OCI-LY7 (cell line): ENCODE data around the gene MACROD2.

Source experiments
- EZH2phosphoT487 ChIP-seq: fragments of 200-600 bp; sonication (generic); IDR thresholded peaks from 2 replicates; pipeline ENCODE4 v1.6.1; 2018; ENCODE audit warnings: low read depth, borderline replicate concordance, mild to moderate bottlenecking, mixed run types, antibody characterized with exemption, low read length, moderate library complexity, mixed read lengths
- TF ChIP-seq, protein P1 (sequence below): fragments of 200-600 bp; sonication (generic); conservative IDR thresholded peaks from 2 replicates; pipeline ENCODE4 v1.5.1; 2014; ENCODE audit warnings: mild to moderate bottlenecking, antibody characterized with exemption, low read length, moderate library complexity, mixed read lengths

DNA sequence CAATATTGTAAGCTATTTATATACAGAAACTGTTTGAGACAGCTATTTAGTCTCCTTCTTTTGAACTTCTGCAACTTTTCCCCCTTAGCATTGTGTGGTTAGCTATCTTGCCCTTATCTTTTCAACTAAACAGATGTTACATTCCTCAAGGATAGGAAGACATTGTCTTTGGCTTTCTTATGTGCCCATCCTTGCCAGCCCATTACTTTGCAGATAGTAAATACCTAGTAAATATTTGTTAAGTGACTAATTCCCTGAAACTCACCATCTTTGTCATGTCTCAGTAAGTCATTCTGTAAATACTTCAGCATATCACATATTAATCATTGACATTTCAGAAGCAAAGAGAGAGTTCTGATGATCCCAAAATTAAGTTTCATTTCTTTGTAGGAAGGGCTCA, 411.2 kb downstream of the MACROD2 start:
- TF ChIP-seq, protein P1, sequence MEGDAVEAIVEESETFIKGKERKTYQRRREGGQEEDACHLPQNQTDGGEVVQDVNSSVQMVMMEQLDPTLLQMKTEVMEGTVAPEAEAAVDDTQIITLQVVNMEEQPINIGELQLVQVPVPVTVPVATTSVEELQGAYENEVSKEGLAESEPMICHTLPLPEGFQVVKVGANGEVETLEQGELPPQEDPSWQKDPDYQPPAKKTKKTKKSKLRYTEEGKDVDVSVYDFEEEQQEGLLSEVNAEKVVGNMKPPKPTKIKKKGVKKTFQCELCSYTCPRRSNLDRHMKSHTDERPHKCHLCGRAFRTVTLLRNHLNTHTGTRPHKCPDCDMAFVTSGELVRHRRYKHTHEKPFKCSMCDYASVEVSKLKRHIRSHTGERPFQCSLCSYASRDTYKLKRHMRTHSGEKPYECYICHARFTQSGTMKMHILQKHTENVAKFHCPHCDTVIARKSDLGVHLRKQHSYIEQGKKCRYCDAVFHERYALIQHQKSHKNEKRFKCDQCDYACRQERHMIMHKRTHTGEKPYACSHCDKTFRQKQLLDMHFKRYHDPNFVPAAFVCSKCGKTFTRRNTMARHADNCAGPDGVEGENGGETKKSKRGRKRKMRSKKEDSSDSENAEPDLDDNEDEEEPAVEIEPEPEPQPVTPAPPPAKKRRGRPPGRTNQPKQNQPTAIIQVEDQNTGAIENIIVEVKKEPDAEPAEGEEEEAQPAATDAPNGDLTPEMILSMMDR, result no peak
- TF ChIP-seq EZH2phosphoT487, result no peak
